ENCODE data around the gene WDR76. TPM values are rescaled to one million over a fixed set of nuclear protein-coding genes. Genes with fewer than 3 reads are reported as not detected.
"Not testable (repeated sequence)": the region's sequence is repeated elsewhere in the genome, so short reads cannot be mapped to it uniquely, and the experiment has no call there.

The WDR76 gene
- total RNA-seq, 2 donors from 2014 or later = 2.7 to 4.9 TPM

DNA sequence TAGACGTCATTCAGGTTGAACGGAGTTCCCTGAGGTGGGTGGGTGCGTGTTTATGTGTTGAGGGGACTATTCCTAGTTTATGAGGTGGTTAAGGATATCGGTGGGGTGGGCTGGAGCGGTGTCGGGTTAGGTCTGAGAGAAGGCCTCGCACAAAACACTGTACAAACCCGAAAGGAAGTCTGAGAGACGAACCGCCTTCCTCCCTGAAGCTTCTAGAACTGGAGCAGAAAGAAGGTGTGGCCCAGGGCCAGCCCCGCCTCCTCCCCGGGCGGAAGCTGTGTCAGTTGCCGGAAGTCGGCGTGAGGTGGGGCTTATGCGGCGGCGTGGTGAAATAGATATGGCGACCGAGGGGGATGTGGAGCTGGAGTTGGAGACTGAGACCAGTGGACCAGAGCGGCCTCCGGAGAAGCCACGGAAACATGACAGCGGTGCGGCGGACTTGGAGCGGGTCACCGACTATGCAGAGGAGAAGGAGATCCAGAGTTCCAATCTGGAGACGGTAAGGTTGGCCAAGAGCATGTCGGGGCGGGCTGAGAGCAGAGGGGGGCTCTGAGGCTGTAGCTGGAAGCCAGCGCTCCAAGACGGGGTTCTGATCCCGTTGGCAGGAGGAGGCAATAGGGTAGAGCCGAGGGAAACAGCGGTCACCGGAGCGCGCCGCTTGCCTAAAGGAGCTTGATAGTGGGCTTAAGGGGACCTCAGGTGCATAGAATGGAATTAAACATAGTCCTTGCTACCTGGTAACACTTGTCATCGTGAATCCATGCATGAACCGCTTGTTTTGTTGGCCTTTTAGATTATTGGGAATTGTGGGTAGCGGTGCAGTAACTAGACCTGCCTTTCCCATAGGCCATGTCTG lies 26.3 kb upstream of the WDR76 start, which contains the start of gene HYPK:
TSS of gene HYPK (plus strand) at position 314 of the 856 bp plus-strand sequence. CDS start at position 338, 24 bp downstream.
- Histone ChIP-seq H3K9me3 (no peaks in the 10 kb centered on the region), H3K27ac (peak within 1 kb of the TSS; percentile 94 to 97), H3K36me3 (no peaks in the 10 kb centered on the region), H3K27me3 (replicated peaks; ENCODE audit: insufficient read depth) (no peaks in the 10 kb centered on the region), H3K4me3 (peak within 1 kb of the TSS; percentile 52 to 70), H3K4me1 (replicated peaks) (peaks cover 16% of the 10 kb centered on the region)
- whole genome bisulfite sequencing = 5% methylated on average over 44 of the region's 44 CpGs
- DNase-seq (ENCODE audit: low spot score) = peak; percentile 93
- TF ChIP-seq POLR2AphosphoS5 (IDR thresholded peaks at IDR 0.05) (peak; percentile 99), POLR2A (IDR thresholded peaks at IDR 0.05) (peak; percentile 87)
- TF ChIP-seq, protein P1, sequence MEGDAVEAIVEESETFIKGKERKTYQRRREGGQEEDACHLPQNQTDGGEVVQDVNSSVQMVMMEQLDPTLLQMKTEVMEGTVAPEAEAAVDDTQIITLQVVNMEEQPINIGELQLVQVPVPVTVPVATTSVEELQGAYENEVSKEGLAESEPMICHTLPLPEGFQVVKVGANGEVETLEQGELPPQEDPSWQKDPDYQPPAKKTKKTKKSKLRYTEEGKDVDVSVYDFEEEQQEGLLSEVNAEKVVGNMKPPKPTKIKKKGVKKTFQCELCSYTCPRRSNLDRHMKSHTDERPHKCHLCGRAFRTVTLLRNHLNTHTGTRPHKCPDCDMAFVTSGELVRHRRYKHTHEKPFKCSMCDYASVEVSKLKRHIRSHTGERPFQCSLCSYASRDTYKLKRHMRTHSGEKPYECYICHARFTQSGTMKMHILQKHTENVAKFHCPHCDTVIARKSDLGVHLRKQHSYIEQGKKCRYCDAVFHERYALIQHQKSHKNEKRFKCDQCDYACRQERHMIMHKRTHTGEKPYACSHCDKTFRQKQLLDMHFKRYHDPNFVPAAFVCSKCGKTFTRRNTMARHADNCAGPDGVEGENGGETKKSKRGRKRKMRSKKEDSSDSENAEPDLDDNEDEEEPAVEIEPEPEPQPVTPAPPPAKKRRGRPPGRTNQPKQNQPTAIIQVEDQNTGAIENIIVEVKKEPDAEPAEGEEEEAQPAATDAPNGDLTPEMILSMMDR (IDR thresholded peaks at IDR 0.05) = peak in 1 of 4 experiments; percentile 19
- intact Hi-C loops (cut with DNase I) = no loop called here

DNA sequence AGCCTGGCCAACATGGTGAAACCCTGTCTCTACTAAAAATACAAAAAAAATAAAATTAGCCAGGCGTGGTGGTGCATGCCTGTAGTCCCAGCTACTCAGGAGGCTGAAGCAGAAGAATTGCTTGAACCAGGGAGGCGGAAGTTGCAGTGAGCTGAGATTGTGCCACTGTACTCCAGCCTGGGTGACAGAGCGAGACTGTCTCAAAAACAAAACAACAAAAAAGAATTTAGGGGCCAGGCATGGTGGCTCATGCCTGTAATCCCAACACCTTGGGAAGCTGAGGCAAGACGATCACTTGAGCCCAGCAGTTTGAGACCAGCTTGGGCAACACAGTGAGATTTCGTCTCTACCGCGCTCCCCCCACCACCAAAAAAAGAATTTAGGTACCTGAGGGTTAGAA lies 24.1 kb upstream of the WDR76 start:
- H3K9me3 ChIP-seq; DNase-seq (ENCODE audit: low spot score); H3K36me3 ChIP-seq; H3K27me3 ChIP-seq (replicated peaks; ENCODE audit: insufficient read depth); H3K27ac ChIP-seq; H3K4me3 ChIP-seq; intact Hi-C loops (cut with DNase I): not testable (repeated sequence)
- H3K4me1 ChIP-seq (replicated peaks) = peaks cover 17% of the 10 kb centered on the region
- 97% methylated on average over 7 of the region's 7 CpGs for WGBS

GRCh38 chr15:43808435-43808950 lies 18.3 kb upstream of the WDR76 start:
- H3K27ac ChIP-seq = peak overlapping the region; percentile 42 to 59
- peaks cover 14% of the 10 kb centered on the region for H3K4me1 ChIP-seq (replicated peaks)
- no peak for DNase-seq (ENCODE audit: low spot score)
- no peaks in the 10 kb centered on the region for H3K9me3 ChIP-seq
- H3K27me3 ChIP-seq (replicated peaks; ENCODE audit: insufficient read depth) = no peaks in the 10 kb centered on the region
- H3K36me3 ChIP-seq = peaks cover 7 to 10% of the 10 kb centered on the region in 2 donors
- no peak overlapping the region for H3K4me3 ChIP-seq
- TF ChIP-seq POLR2A (IDR thresholded peaks at IDR 0.05) = no peak
- TF ChIP-seq POLR2AphosphoS5 (IDR thresholded peaks at IDR 0.05) = peak; percentile 80
- TF ChIP-seq, protein P1 (IDR thresholded peaks at IDR 0.05) = no peak
- WGBS = 47% methylated on average over 5 of the region's 5 CpGs
- intact Hi-C loops (cut with DNase I) = no loop called here

GRCh38 chr15:43808960-43809678 lies 17.7 kb upstream of the WDR76 start:
- no peaks in the 10 kb centered on the region for H3K27me3 ChIP-seq (replicated peaks; ENCODE audit: insufficient read depth)
- peaks cover 14% of the 10 kb centered on the region for H3K4me1 ChIP-seq (replicated peaks)
- intact Hi-C loops (cut with DNase I) = no loop called here
- TF ChIP-seq POLR2A (IDR thresholded peaks at IDR 0.05) (no peak), POLR2AphosphoS5 (IDR thresholded peaks at IDR 0.05) (no peak)
- TF ChIP-seq, protein P1 (IDR thresholded peaks at IDR 0.05) = no peak
- no peaks in the 10 kb centered on the region for H3K9me3 ChIP-seq
- H3K4me3 ChIP-seq = no peak overlapping the region
- H3K36me3 ChIP-seq = peaks cover 7 to 10% of the 10 kb centered on the region in 2 donors
- DNase-seq (ENCODE audit: low spot score) = no peak
- 90% methylated on average over 6 of the region's 6 CpGs for WGBS
- peak overlapping the region; percentile 42 to 59 for H3K27ac ChIP-seq

GRCh38 chr15:43815064-43815463 lies 11.7 kb upstream of the WDR76 start:
- intact Hi-C loops (cut with DNase I); H3K27ac ChIP-seq; DNase-seq (ENCODE audit: low spot score); H3K27me3 ChIP-seq (replicated peaks; ENCODE audit: insufficient read depth); H3K4me1 ChIP-seq (replicated peaks); H3K9me3 ChIP-seq; H3K4me3 ChIP-seq: not testable (repeated sequence)
- peaks cover 4 to 16% of the 10 kb centered on the region in 2 donors for H3K36me3 ChIP-seq
- WGBS = 97% methylated on average over 5 of the region's 5 CpGs

Measured in prostate gland (tissue), 2 donors.